ENCODE data around the gene EXOC3.

DNA sequence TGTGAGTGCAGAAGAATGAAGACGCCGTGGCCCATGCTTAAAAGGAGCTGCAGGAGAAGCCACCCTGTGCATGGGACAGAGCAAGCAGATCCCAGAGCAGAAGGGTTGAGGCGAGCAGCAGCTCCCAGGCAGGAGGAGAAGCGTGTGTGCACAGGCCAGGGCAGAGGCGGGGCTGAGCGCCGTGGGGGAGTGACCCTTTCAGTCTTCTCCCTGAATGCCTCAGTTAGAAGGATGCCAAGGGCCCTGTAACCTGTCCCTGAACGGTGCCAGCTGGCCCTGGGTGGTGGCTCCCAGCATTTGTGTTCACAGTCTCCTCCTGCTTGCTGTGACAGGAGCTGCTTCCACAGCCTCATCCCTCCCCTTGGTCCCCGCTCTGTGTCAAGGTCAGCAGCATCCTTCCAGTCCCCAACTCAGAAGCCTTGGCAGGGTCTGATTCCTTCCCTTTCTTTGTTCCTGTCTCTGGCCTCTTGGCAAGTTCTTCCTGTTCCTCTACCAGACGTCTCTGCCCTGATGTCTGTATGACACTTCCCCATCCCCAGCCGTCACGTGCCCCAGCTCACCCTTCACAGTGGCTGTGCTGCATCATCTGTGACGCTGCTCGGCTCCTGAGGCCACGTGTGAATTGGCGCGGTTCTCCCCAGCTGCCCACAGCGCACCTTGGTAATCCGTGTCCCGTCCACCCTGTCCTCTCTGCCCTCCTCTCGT lies 5.2 kb downstream of the EXOC3 start:
- TF ChIP-seq POLR2A (IDR thresholded peaks at IDR 0.05; ENCODE audit: low read depth, low read length) (no peak), POLR2AphosphoS5 (IDR thresholded peaks at IDR 0.05; ENCODE audit: low read depth, low read length) (no peak), TAF1 (IDR thresholded peaks at IDR 0.05; ENCODE audit: borderline replicate concordance, low read depth, low read length) (no peak)
